ENCODE measurements around the gene TULP4.
"Not testable (repeated sequence)": the region's sequence is repeated elsewhere in the genome, so short reads cannot be mapped to it uniquely, and the experiment has no call there.

TULP4 gene

GRCh38 chr6:158329531-158329930 is 17.3 kb downstream of the TULP4 start:
- no peak for DNase-seq

- no peak for DNase-seq
Measured at GRCh38 chr6:158330016-158330415, 17.8 kb downstream of the TULP4 start.

GRCh38 chr6:158332237-158332636 is 20.0 kb downstream of the TULP4 start:
- no peak for DNase-seq

DNA sequence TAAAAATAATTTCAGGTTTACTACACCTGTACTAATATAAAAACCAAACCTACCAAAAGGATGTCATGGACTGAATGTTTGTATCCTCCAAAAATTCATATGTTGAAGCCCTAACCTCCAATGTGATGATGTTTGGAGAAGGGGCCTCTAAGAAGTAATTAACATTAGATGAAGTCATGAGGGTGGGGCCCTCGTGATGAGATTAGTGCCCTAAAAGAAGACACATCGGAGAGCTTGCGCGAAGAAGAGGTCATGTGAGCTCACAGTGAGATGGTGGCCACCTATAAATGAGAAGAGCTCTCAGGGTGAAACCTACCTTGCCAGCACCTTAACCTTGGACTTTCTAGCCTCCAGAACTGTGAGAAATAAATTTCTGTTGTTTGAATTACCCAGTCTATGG is 20.8 kb downstream of the TULP4 start:
- no peak for DNase-seq

DNA sequence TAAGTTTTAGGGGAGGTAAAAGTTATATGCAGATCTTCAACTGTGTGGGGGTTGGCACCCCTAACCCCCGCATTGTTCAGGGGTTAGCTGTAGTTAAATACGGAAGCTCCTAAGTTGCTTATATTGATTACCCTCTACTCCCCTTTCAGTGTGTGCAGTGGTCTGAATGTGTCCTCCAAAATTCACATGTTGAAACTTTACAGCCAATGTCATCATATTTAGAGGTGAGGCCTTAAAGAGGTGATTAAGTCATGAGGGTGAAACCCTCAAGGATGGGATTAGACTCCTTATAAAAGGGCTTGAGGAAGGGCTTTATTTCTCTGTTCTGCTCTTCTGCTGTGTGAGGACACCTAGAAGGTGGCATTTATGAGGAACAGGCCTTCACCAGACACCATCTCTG is 22.3 kb downstream of the TULP4 start:
- no peak for DNase-seq

DNA sequence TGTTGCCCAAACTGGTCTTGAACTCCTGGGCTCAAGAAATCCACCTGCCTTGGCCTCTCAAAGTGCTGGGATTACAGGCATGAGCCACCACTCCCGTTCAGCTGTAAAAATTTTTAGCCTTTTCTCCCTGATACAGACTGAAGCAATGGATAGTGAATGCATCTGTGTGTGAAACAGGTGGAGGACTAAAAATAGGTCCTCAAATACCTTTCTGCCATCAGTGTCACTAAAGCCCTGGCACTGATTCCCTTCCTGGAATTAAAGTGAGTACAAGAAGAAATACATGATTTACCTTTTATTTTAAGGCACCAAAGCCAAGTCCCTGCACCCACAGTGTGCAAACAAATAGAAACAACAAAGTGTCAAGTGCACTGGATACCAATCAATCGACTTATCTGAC is 25.1 kb downstream of the TULP4 start:
- DNase-seq, result no peak

GRCh38 chr6:158338311-158339112 is 26.2 kb downstream of the TULP4 start:
- DNase-seq, result no peak

DNA sequence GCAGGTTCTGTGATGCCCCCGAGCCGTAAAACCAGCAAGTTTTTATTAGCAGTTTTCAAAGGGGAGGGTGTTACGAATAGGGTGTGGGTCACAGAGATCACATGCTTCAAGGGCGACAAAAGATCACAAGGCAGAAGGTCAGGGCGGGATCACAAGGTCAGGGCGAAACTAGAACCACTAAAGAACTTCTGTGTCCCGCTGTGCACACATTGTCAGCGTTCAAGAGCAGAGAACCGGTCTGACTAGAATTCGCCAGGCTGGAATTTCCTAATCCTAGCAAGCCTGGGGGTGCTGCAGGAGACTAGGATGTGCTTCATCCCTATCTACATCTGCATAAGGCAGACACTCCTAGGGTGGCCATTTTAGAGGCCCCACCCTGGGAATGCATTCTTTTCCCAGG is 26.9 kb downstream of the TULP4 start:
- DNase-seq, result not testable (repeated sequence)

DNA sequence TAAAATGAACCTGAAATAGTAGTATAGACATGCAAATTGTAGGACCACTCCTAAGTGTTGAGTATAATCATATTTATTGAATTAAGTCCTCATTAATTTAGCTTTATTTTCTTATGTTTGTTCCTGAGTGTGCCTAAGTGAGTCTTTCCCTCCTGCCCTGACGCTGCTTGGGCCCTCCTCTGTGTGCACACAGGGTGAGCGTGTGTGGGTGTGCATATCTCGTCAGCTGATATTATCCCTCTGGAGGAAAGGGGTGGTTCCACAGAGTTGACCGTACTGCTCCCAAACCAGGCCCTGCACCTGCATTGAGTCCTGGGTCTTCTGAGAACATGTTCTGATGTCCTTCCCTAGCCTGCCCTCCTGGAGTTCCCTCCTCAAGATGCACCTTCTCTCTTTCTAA is 28.0 kb downstream of the TULP4 start:
- no peak for DNase-seq

DNA sequence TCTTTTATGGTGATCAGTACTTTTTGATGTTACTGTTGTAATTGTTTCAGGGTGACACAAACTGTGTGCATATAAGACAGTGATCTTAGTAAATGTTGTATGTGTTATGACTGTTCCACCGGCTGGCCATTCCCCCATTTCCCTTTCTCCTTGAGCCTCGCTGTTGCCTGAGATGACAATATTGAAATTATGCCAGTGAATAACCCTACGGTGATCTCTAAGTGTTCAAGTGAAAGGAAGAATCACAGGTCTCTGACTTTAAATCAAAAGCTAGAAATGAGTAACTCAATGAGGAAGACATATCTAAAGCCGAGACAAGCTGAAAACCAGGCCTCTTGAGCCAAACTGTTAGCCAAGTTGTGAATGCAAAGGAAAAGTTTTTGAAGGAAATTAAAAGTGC is 32.3 kb downstream of the TULP4 start:
- no peak for DNase-seq

- DNase-seq, result not testable (repeated sequence)
Measured at GRCh38 chr6:158345444-158345843, 33.2 kb downstream of the TULP4 start.

DNA sequence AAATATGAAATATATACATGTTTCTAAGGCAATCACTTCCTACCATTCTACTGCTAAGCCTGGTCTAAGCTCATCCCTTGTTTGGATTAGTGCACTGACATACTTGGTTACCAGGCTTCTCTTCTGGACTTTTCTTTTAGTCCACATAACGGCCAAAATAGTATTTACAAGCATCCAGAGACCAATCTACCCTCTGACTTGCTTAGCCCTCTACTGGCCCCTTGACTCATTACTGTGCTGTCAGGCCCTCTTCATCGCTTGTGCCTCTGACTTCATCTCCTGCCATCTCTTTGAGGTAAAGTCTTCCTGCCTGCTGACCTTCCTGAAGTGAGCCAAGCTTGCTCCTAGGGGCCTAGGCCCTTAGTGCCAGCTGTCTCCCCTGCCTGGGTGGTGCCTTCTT is 35.1 kb downstream of the TULP4 start:
- no peak for DNase-seq

GRCh38 chr6:158348737-158349504 is 36.7 kb downstream of the TULP4 start:
- not testable (repeated sequence) for DNase-seq

DNA sequence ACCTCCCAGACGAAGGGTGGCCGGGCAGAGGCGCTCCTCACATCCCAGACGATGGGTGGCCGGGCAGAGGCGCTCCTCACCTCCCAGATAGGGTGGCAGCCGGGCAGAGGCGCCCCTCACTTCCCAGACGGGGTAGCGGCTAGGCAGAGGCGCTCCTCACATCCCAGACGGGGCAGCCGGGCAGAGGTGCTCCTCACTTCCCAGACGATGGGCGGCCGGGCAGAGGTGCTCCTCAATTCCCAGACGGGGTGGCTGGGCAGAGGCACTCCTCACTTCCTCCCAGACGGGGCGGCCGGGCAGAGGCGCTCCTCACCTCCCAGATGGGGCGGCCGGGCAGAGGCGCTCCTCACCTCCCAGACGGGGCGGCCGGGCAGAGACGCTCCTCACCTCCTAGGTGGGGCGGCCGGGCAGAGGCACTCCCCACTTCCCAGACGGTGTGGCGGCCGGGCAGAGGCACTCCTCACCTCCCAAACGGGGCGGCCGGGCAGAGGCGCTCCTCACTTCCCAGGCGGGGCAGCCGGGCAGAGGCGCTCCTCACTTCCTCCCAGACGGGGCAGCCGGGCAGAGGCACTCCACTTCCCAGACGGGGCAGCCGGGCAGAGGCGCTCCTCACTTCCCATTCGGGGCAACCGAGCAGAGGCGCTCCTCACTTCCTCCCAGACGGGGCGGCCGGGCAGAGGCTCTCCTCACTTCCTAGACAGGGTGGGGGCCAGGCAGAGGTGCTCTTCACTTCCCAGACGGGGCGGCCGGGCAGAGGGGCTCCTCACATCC is 37.4 kb downstream of the TULP4 start:
- not testable (repeated sequence) for DNase-seq

- not testable (repeated sequence) for DNase-seq
Measured at GRCh38 chr6:158350731-158351130, 38.5 kb downstream of the TULP4 start.

DNA sequence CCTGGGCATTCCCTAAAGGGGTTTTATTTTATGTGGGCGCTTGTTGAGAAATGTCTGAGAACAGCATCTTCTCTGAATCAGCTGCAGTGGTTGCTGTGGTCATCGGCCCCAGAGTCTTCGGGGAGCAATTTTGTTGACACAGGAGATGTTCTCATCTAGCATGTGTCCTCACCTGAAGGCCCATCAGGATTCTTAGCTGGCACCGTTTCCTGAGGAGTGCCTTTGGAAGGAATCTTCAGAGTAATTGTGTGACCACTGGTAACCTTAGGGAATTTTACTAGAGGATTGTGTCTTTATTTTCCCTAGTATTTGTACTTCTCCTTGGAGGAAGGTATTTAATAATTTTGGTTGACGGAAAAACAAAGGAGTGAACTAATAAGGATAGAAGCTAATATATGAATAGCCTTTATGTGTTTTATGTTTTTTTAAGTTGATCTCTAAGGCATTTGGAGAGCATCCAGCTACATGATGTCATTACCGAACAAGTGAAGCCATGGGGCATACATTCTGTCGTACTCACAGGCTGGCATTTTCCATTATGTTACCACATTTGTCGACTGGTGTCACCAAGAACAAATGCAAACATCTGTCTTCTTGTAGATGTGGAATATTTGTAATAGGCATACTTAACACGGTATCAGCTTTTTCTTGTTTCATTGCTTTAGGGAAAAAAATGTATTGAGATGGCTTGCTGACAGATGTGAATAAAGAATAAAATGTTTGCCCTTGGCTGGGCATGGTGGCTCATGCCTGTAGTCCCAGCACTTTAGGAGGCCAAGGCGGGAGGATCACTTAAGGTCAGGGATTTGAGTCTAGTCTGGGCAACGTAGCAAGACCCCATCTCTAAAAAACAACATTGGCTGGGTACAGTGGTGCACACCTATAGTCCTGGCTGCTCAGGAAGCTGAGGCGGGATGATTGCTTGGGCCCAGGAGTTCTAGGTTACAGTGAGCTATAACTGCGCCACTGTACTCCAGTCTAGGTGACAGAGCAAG is 41.9 kb downstream of the TULP4 start:
- no peak for DNase-seq

- DNase-seq, result no peak
Measured at GRCh38 chr6:158356586-158357546, 44.6 kb downstream of the TULP4 start.

- DNase-seq, result no peak
Measured at GRCh38 chr6:158357570-158358216, 45.4 kb downstream of the TULP4 start.

GRCh38 chr6:158358450-158359077 is 46.3 kb downstream of the TULP4 start:
- no peak for DNase-seq

GRCh38 chr6:158361068-158361467 is 48.8 kb downstream of the TULP4 start:
- DNase-seq, result no peak

All from SW 1271 (cell line).